CD4-positive, alpha-beta T cell treated with Interleukin-10 for 1 hour (primary cell): ENCODE results near the gene ZNF469.
"Not testable (repeated sequence)": the region's sequence is repeated elsewhere in the genome, so short reads cannot be mapped to it uniquely, and the experiment has no call there.

Experiments
- DNase-seq: peaks from one replicate; pipeline ENCODE4 v3.0.0-alpha.2; 2020

Gene ZNF469

DNA sequence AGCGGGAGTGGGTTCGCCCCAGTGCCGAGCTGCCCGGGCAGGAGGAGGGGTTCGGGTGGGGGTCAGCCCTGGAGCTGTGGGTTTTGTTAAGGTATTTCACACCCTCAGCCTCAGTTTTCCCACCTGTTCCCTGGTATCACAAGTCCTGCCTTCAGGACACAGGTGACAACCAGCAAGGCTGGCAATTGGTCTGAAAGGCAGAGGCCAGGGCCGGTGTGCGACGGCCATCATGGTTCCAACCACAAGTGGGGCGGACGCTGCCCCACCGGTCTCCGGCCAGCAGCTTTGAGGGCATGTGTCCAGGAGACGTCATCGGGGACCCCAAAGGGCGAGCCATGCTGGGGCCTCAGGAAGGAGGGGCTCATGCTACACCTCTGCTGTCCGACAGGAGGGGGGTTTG, 10.8 kb downstream of the ZNF469 start:
- no peak for DNase-seq

GRCh38 chr16:88394426-88394825, 11.7 kb downstream of the ZNF469 start:
- no peak for DNase-seq

DNA sequence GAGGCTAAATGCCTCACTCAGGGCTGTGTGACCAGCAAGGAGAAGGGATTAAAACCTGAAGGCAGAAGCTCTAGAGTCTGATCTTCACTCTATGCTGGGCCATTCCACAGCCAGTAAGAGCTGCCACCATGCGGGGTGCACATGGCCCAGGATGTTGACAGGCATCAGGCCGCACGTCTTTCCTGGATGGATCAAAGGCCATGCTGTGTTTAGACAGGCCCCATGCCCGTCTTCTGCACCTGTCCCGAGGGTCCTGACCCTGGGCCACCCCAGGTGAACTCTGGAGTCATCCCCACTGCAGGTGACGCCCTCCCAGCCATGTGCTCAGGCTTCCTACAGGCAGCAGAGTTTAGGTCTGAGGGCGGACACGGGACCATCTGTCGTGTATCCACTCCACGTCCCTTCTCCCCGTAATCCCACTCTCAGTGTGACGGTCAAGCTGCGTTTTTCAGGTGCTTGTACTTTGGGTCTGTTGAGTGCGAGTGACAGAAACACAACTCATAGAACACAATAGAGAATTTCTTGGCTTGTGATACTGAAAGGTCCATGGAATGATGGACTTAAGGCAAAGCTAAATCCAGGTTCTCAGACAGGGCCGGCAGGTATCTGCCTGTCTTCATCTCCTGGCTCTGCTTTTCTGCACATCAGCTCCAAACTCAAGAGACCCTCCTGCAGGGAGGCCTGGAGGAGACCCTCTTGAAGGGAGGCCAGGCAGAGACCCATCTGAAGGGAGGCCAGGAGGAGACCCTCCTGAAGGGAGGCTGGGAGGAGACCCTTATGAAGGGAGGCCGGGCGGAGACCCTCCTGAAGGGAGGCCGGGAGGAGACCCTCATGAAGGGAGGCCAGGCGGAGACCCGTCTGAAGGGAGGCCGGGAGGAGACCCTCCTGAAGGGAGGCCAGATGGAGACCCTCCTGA, 13.2 kb downstream of the ZNF469 start:
- DNase-seq: no peak

- no peak for DNase-seq
These were observed 15.6 kb downstream of the ZNF469 start for GRCh38 chr16:88398170-88398873.

GRCh38 chr16:88398874-88399178, 16.1 kb downstream of the ZNF469 start:
- DNase-seq: no peak

GRCh38 chr16:88400186-88400585, 17.4 kb downstream of the ZNF469 start:
- DNase-seq: no peak

GRCh38 chr16:88401604-88402246, 19.0 kb downstream of the ZNF469 start:
- DNase-seq: no peak

DNA sequence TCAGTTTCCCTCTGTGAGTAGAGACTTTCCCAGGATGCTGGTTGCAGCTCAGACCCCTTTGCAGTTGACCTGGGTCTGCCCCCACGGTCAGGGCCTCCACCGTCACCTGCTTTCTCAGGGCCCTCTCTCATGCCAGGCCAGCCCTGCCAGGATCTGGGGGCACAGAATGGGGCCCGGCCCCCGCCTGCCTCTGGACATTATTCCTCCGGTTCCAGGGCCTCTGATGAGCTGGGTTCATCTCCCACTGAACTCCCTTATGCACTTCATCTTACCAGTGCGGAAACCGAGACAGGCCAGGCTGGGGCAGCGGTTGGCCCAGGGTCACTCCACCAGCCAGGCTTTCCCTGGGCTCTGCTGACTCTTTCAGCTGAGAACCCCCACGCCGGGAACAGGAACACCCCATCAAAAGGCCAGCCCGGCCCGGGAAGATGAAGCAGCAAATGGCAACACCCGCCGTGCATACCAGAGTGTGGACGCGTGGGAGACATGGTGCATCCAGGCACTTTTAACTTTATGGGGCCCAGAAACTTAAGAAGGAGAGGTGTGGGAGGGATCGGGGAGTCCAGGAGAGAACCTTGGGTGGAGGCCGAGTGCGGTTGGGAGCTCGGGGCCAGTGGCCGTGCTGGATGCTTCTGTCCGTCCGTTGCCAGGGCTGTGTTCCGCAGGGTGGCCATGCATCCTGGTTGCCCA, 19.9 kb downstream of the ZNF469 start:
- DNase-seq: no peak

GRCh38 chr16:88403794-88404581, 21.2 kb downstream of the ZNF469 start:
- no peak for DNase-seq

- no peak for DNase-seq
These were observed 22.0 kb downstream of the ZNF469 start for GRCh38 chr16:88404769-88405168.

GRCh38 chr16:88405216-88406060, 22.7 kb downstream of the ZNF469 start:
- no peak for DNase-seq

DNA sequence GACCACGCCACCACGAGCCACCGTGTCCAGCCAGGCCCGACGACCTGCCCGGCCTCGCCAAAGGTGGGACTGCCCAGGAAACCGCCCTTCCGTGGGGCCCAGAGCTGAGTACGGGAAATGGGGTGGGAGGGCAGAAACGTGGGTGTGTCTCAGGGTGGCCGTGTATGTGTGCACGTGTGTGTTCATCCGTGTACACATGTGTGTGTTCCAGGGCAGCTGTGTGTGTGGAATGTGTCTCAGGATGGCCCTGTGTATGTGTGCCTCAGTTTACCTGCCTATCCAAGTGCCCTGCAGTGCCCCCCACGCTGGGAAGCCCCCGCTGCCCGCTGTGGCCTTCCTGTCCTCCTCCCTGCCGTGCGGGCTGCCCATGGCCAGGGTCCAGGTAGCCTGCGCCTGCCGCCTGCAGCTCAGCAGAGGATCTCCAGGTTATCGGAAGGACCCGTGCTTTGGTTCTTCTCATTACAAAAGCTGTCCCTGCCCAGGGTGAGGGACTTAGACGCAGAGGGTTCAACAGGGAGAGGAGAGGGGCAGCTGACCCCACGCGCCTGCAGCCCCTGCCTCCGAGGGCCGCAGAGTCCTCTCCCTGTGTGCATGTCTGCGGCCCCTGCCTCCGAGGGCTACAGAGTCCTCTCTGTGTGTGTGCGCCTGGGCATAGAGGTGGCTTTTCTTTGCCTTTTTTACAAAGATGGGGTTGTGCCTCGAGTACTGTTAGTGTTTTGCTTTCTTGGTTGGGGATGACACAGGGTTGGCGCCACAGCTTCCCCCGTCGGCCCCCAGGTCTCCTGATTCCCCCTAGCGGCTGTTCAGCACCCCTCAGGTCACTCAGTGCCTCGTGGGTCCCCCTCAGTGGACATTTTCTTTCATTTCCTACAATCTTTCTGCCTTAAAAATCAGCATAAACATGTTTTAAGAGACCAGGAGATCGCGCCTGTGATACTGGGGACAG, 23.6 kb downstream of the ZNF469 start:
- no peak for DNase-seq

DNA sequence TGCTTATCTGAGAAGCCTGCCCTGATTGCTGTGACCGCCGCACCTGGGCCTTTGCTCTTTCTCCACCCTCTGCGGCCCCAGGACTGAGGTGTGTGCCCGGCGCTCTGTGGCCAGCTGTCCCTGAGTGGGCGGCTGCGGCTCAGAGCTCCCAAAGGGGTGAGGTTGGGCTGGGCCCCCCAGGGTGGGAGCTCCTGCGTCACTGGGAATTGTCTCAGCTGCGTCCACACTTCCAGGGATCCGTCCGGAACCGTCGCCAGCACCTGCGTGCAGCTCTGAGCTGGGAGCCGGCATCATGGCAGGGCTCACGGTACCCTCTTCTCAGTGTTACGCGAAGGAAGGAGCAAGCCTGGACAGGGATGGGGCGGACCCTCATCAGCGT, 24.3 kb downstream of the ZNF469 start:
- DNase-seq: no peak

GRCh38 chr16:88407807-88408206, 25.0 kb downstream of the ZNF469 start:
- no peak for DNase-seq

- no peak for DNase-seq
These were observed 25.9 kb downstream of the ZNF469 start for GRCh38 chr16:88408561-88409142.

GRCh38 chr16:88409296-88410065, 26.7 kb downstream of the ZNF469 start:
- no peak for DNase-seq

DNA sequence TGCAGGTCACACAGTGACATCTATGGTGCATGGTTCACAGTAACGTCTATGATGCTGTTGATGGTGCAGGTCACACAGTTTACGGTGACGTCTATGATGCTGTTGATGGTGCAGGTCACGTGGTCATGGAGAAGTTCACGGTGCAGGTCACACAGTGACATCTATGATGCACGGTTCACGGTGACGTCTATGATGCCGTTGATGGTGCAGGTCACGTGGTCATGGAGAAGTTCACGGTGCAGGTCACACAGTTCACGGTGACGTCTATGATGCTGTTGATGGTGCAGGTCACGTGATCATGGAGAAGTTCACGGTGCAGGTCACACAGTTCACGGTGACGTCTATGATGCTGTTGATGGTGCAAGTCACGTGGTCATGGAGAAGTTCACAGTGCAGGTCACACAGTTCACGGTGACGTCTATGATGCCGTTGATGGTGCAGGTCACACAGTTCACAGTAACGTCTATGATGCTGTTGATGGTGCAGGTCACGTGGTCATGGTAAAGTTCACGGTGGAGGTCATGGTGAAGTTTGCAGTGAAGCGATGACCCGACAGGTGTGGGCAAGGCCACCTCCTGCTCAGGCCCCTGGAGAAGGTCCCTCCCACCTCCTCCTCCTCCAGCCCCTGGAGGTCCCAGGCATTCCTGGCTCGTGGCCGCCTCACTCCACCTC, 27.7 kb downstream of the ZNF469 start:
- DNase-seq: not testable (repeated sequence)

DNA sequence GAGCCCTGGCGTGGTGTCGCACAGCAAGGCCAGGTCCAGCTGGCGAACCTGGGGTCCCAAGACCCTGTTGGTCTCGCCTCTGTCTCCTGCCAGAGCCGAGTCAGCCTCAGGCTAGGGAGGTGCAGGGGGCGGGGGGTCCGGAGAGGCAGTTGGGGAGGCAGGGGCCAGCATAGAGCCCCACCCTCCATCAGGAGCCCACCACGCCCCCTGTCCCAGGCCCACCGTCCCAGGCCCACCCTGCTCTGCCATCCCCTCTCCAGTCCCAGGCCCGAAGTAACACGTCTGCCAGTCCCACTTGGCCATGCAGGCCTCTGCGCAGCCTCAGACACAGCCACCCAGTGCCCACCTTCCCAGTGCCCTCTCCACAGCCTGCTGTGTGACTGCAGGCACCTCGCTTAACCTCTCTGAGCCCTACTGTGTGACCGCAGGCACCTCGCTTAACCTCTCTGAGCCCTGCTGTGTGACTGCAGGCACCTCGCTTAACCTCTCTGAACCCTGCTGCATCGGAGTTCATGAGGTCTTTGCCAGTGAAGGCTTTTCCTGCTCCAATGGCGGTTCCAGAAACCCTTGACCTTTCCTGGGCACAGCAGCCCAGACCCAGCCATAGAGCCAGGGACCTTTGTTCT, 29.3 kb downstream of the ZNF469 start:
- DNase-seq: no peak
